Astrocyte of the spinal cord (primary cell): ENCODE data around the gene U2SURP.
A peak's percentile ranks its signal among the peaks of the same experiment; 100 is the strongest.

Experiments
- DNase-seq: peaks from one replicate; pipeline ENCODE4 v3.0.0; 2011; ENCODE audit warnings: low read depth, low spot score
- H3K4me3 ChIP-seq: 2 replicates; pipeline ENCODE4 v1.5.1; 2011; ENCODE audit warnings: low read depth, mild to moderate bottlenecking, low read length, moderate library complexity
- CTCF ChIP-seq: IDR thresholded peaks from 2 replicates; pipeline ENCODE4 v1.5.1; 2012; ENCODE audit warnings: low read depth, mild to moderate bottlenecking, low read length, inconsistent platforms
- in situ Hi-C: cut with HindIII; loops from 2 replicates; pipeline ENCODE4 v1.10.0; 2017; ENCODE audit warnings: low sequenced_read_pairs

The U2SURP gene

GRCh38 chr3:143001369-143002082 lies at the start of gene U2SURP:
U2SURP (plus strand) TSS chr3:143001570; CDS start chr3:143001629, 59 bp downstream.
- in situ Hi-C loops: no loop called here
- TF ChIP-seq CTCF: no peak

DNA sequence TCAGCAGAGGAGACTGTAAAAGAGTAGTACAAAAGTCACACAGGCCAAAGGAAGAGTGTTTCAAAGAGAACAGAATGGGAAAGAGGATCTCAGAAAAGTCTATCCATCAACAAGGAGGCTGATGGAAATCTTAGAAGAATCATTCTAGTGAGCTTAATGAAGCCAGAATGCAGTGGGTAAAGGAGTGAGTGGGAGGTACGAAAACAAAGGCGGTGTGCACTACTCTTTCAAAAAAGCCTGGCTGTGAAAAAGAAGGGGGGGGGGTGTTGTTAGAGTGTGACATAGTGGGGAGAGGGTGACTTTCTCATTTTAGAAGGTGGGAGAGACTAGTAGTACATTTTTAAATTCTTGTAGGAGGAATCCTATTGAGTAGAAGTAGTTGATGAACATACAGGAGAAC lies 49.6 kb upstream of the U2SURP start:
- in situ Hi-C loops: no loop called here
- TF ChIP-seq CTCF: no peak
- no peak for DNase-seq
- no peak overlapping the region for H3K4me3 ChIP-seq

More at GRCh38 chr3:143001369-143002082, at the start of gene U2SURP:
- H3K4me3 ChIP-seq: peak within 1 kb of the TSS; percentile 99
- peak; percentile 99 for DNase-seq

DNA sequence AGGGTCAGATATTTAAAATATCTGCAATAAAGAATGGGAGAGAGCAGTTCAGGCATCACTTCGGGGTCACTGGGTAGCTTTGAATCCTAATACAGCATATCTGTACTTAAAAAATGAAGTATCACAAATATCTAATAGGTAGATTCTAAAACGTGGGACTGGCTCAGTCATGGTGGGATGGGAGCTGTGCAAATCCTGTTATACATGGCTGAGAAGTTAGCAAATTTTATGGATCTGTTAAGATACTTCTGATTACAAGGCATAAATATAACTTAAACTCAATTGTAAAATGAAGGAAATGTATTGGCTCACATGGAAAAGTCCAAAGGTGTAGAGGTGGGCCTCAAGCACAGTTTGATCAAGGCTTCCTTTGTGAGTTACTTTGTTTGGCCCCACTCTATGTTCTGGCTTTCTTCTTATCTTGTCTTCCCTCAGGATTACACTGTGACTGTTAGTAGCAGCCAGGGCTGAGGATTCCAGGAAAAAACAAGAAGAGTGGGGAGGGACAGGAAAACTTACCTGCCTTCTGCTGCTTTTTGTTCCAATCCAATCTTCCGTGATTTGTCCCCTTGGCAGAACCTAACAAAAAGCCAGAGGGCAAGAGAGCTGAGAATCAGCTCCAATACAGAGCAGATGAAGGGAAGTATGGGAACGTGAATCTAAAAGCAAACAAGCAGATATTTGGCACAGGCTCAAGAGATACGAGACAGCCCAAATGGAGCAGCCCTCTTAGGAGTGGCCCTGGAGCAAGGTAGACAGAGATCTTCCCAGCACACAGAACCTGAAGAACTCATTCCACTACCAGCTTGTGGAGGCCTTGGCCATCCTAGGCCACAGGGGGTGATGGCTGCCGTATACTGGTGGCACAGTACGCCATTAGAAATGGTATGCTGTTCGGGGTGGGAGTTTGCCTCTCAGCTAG lies 48.8 kb upstream of the U2SURP start:
- H3K4me3 ChIP-seq: no peak overlapping the region
- DNase-seq: no peak
- in situ Hi-C loops: no loop called here
- no peak for TF ChIP-seq CTCF

DNA sequence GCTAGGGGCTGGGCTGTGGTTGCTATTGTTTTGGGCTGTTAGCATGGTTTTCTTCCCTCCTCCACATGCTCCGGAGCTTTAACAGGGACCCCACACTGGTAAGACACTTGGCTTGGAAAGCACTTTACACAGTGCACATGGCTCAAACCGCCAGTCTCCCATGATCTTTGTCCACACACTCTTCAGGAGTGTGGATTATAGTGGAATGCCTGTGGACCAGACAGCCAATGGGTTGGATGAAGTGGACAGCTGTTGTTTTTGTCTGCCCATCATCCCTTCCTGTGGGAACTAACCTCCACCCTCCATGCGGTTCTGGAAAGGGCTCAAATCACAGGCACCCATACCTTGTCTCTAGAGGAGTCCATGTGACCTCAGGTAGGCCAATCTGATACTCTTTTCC lies 47.9 kb upstream of the U2SURP start:
- H3K4me3 ChIP-seq: no peak overlapping the region
- TF ChIP-seq CTCF: no peak
- DNase-seq: no peak
- in situ Hi-C loops: no loop called here

DNA sequence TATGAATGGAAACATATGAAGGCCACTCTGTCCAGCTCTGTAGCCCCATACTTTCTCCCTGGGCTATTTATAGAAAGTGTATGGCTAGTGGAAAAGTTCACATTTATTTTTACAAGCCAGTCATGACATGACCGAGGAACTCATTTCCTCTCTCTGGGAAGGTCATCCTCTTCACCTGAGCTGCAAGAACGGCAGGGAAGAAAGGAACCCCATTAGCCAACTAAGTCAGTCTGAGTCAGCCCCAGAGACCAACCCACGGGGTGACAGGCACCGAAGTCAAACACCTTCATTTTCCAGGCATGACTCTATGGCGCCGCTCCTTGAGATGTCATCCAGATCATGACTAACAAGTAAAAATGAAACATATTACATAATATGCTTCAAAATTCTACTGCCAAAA lies 42.7 kb upstream of the U2SURP start:
- no peak overlapping the region for H3K4me3 ChIP-seq
- TF ChIP-seq CTCF: no peak
- peak; percentile 30 for DNase-seq
- in situ Hi-C loops: no loop called here

DNA sequence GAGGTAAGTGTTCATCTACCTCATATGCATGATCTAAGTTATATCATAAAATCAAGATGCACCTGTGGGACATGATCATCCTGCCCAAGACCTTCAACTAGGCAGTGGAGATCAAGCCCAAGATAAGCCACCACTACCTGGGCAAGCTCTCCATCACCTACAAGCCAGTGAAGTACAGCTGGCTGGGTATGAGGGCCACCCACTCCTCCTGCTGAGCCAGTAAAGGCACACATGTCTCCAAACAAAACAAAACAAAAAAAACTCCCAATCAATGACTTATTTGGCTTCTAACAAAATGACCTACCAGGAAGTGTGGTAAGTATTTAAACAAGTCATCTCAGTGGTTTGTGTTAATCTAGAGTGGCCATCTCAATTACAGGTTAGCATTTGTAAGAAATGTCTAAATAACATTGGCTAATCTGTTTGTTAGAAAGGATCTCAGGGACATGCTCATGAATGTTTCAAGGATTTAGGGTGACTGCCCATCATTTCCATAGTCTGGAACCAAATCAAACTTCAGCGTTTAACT lies 41.0 kb upstream of the U2SURP start:
- no peak for TF ChIP-seq CTCF
- H3K4me3 ChIP-seq: no peak overlapping the region
- in situ Hi-C loops: no loop called here
- no peak for DNase-seq
